ENCODE data around the gene KLHDC3.

KLHDC3 gene

DNA sequence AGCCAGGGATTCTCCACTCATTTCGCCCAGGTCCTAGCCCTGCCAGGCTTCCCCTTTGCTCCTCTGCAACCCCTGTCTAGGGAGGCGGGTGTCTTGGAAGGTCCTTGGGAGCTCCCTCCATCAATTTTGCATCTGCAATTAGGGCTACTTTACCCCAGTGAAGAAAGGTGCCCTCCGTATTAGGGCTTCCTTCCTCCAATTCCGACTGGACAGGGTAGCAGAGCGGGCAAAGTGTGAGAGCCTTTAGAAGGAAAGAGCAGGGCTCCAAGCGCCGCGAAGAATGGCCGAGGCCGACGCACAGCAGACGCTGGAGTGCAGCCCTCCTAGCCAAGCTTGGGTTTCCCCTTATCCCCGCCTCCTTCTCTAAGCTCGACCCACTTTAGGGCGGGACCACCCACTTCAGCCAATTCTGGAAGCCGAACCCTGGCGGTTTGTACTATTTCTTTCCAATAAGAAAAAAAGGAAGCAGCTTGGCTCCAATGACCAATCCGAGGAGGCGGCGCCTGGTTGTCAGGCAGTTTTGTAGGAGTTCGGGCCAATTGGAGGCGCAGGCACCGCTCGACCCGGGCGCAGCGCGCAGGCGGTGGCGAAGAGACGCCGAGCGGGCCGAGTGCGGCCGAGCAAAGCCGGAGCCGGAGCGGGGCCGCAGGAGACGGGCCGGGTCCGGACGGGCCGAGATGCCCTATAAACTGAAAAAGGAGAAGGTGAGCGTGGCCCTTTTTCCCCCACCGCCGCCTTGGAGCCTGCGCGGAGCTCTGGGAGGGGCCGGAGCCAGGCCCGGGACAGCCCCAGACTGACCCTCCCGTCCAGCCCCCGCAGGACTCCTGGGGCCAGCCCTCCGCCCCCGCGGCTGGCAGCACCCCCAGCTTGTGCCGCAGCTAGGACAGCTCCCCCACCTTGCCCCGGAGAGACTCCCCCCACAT lies 29.8 kb upstream of the KLHDC3 start, which contains the start of gene PPP2R5D:
TSS of gene PPP2R5D (plus strand) at position 570 of the 923 bp plus-strand sequence. CDS start at position 678, 108 bp downstream.
- Histone ChIP-seq H3K9ac (ENCODE audit: low read length) (peak within 1 kb of the TSS; percentile 85), H4K20me1 (ENCODE audit: insufficient read depth, low read length) (no peaks in the 10 kb centered on the region), H3F3A (ENCODE audit: insufficient read depth, low read length) (peaks cover 4% of the 10 kb centered on the region; the same call in 1 of the 2 replicates), H3K9me2 (ENCODE audit: low read depth, low read length) (no peaks in the 10 kb centered on the region), H3K4me3 (ENCODE audit: low read depth, low read length, poor library complexity, severe bottlenecking) (peak within 1 kb of the TSS; percentile 83), H3K27ac (ENCODE audit: low read depth, low read length, poor library complexity, severe bottlenecking) (peak within 1 kb of the TSS; percentile 52), H2AFZ (ENCODE audit: low read length) (no peak within 1 kb of the TSS), H3K9me3 (ENCODE audit: low read length) (no peaks in the 10 kb centered on the region), H3K27me3 (ENCODE audit: insufficient read depth, low read length) (no peaks in the 10 kb centered on the region), H3K4me1 (ENCODE audit: insufficient read depth, low read length, severe bottlenecking) (peaks cover 42% of the 10 kb centered on the region), H3K4me2 (ENCODE audit: low read length) (peak within 1 kb of the TSS; percentile 88), H3K79me2 (ENCODE audit: insufficient read depth, low read length) (peaks cover 6% of the 10 kb centered on the region), H3K36me3 (ENCODE audit: insufficient read depth, low read length) (peaks cover 15% of the 10 kb centered on the region; the same call in 1 of the 2 replicates)
- TF ChIP-seq, protein P1, sequence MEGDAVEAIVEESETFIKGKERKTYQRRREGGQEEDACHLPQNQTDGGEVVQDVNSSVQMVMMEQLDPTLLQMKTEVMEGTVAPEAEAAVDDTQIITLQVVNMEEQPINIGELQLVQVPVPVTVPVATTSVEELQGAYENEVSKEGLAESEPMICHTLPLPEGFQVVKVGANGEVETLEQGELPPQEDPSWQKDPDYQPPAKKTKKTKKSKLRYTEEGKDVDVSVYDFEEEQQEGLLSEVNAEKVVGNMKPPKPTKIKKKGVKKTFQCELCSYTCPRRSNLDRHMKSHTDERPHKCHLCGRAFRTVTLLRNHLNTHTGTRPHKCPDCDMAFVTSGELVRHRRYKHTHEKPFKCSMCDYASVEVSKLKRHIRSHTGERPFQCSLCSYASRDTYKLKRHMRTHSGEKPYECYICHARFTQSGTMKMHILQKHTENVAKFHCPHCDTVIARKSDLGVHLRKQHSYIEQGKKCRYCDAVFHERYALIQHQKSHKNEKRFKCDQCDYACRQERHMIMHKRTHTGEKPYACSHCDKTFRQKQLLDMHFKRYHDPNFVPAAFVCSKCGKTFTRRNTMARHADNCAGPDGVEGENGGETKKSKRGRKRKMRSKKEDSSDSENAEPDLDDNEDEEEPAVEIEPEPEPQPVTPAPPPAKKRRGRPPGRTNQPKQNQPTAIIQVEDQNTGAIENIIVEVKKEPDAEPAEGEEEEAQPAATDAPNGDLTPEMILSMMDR (IDR thresholded peaks at IDR 0.05; ENCODE audit: low read length), result no peak
- no peak for TF ChIP-seq EZH2 (IDR thresholded peaks at IDR 0.05; ENCODE audit: borderline replicate concordance, low read length)

DNA sequence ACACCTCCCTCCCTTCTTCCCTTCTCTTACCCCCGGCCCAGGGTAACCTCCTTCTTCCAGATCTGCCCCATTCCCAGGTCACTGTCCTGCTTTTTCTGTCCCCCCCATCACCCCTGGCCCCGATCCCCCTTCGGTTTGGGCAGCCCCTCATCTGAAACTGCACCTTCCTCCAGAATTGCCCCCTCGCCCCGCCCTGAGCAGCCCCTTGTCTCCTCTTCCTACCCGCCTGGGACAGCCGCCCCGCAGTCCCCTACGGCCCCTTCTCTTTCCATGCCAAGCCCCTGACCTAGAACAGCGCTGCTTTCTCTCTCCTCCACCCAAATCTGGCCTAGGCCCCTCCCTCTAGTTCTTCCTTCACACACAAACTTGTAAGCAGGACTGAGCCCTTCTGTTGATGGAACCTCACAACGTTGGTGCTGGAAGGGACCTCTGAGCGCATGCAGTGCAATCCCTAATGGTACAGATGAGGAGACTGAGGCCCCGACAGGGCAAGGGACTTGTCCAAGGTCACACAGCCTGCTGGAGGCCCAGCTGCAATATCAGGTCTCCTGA lies 29.0 kb upstream of the KLHDC3 start:
- TF ChIP-seq, protein P1 (IDR thresholded peaks at IDR 0.05; ENCODE audit: low read length), result no peak
- TF ChIP-seq EZH2 (IDR thresholded peaks at IDR 0.05; ENCODE audit: borderline replicate concordance, low read length), result no peak
- no peaks in the 10 kb centered on the region for H4K20me1 ChIP-seq (ENCODE audit: insufficient read depth, low read length)
- H3K4me1 ChIP-seq (ENCODE audit: insufficient read depth, low read length, severe bottlenecking), result peaks cover 35% of the 10 kb centered on the region
- H3F3A ChIP-seq (ENCODE audit: insufficient read depth, low read length), result peaks cover 4% of the 10 kb centered on the region; the same call in 1 of the 2 replicates
- H3K4me3 ChIP-seq (ENCODE audit: low read depth, low read length, poor library complexity, severe bottlenecking), result peak overlapping the region; percentile 83
- peaks cover 6% of the 10 kb centered on the region for H3K79me2 ChIP-seq (ENCODE audit: insufficient read depth, low read length)
- H3K4me2 ChIP-seq (ENCODE audit: low read length), result peak overlapping the region; percentile 88
- no peak overlapping the region for H2AFZ ChIP-seq (ENCODE audit: low read length)
- H3K9ac ChIP-seq (ENCODE audit: low read length), result peak overlapping the region; percentile 85
- no peaks in the 10 kb centered on the region for H3K9me3 ChIP-seq (ENCODE audit: low read length)
- no peaks in the 10 kb centered on the region for H3K9me2 ChIP-seq (ENCODE audit: low read depth, low read length)
- peaks cover 23% of the 10 kb centered on the region for H3K36me3 ChIP-seq (ENCODE audit: insufficient read depth, low read length)
- H3K27me3 ChIP-seq (ENCODE audit: insufficient read depth, low read length), result no peaks in the 10 kb centered on the region
- H3K27ac ChIP-seq (ENCODE audit: low read depth, low read length, poor library complexity, severe bottlenecking), result peak overlapping the region; percentile 2

DNA sequence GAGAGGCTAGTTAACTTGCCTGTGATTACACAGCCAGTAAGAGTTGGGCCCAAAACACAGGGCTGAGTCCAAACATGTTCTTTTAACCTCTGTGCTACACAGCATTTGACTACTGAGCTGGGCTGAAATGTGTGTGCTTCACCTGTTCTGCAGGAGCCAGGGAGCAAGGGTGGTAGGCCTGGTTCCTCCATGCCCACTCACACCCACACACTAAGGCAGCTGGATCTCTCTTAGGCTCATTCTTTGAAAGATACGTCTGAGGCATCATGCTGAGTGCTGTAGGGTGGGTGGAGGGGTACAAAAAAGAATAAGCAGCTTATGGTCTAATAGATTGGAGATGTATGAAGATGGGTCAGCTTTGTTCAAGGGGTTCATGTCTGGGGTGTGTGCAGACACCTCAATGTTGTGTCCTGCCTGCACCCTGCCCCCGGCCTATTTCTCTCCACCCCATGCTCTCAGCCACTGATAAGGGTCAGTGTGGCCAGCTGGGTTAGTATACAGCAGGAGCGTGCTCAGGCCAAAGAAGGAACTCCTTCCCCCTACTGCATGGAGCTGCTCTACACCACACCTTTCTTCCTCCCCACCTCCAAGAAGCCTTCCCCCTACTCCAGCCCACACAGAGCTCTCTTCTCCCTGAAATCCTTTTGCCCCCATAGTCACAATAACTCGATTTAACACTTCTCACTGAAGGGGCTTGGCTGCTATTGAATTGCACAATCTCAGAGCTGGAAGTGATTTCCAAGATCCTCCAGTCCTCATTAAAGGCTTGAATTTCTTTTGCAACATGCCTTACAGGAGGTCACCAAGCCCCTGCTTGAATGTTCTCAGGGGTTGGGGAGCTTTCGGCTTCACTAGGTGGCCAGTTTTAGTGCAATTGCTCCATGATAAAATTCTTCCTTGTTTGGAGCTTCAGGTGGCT lies 26.3 kb upstream of the KLHDC3 start:
- Histone ChIP-seq H3K4me2 (ENCODE audit: low read length) (peak overlapping the region; percentile 88), H3K9ac (ENCODE audit: low read length) (peak overlapping the region; percentile 24; the same call in 1 of the 2 replicates), H3K9me2 (ENCODE audit: low read depth, low read length) (no peaks in the 10 kb centered on the region)

More for the DNA sequence above, 26.3 kb upstream of the KLHDC3 start:
- no peak overlapping the region for H2AFZ ChIP-seq (ENCODE audit: low read length)
- H3K4me1 ChIP-seq (ENCODE audit: insufficient read depth, low read length, severe bottlenecking), result peaks cover 33% of the 10 kb centered on the region
- H3K36me3 ChIP-seq (ENCODE audit: insufficient read depth, low read length), result peaks cover 40% of the 10 kb centered on the region
- peak overlapping the region; percentile 7 for H3K4me3 ChIP-seq (ENCODE audit: low read depth, low read length, poor library complexity, severe bottlenecking)
- no peaks in the 10 kb centered on the region for H3K9me3 ChIP-seq (ENCODE audit: low read length)
- no peak overlapping the region for H3K27ac ChIP-seq (ENCODE audit: low read depth, low read length, poor library complexity, severe bottlenecking)
- no peaks in the 10 kb centered on the region for H3F3A ChIP-seq (ENCODE audit: insufficient read depth, low read length)
- peaks cover 6% of the 10 kb centered on the region for H3K79me2 ChIP-seq (ENCODE audit: insufficient read depth, low read length)
- no peaks in the 10 kb centered on the region for H4K20me1 ChIP-seq (ENCODE audit: insufficient read depth, low read length)
- H3K27me3 ChIP-seq (ENCODE audit: insufficient read depth, low read length), result no peaks in the 10 kb centered on the region
- TF ChIP-seq, protein P1 (IDR thresholded peaks at IDR 0.05; ENCODE audit: low read length), result no peak
- TF ChIP-seq EZH2 (IDR thresholded peaks at IDR 0.05; ENCODE audit: borderline replicate concordance, low read length), result no peak
